Ishikawa (cell line): ENCODE results near the gene C6orf15.

ENCODE experiments used
- CEBPB ChIP-seq: IDR thresholded peaks from 2 replicates; pipeline ENCODE4 v1.6.1; 2012
- FOXM1 ChIP-seq: IDR thresholded peaks from 2 replicates; pipeline ENCODE4 v1.6.1; 2012; ENCODE audit warnings: low read depth, borderline replicate concordance
- RAD21 ChIP-seq: IDR thresholded peaks from 2 replicates; pipeline ENCODE4 v1.6.1; 2012; ENCODE audit warnings: low read depth
- TAF1 ChIP-seq: IDR thresholded peaks from 2 replicates; pipeline ENCODE4 v1.6.1; 2012; ENCODE audit warnings: low read depth, mild to moderate bottlenecking
- TCF12 ChIP-seq: IDR thresholded peaks from 2 replicates; pipeline ENCODE4 v1.6.1; 2012; ENCODE audit warnings: low read depth
- TEAD4 ChIP-seq: IDR thresholded peaks from 2 replicates; pipeline ENCODE4 v1.6.1; 2012
- YY1 ChIP-seq: IDR thresholded peaks from 2 replicates; pipeline ENCODE4 v1.6.1; 2012; ENCODE audit warnings: low read depth
- TF ChIP-seq, protein P1 (sequence below): IDR thresholded peaks from 2 replicates; pipeline ENCODE4 v1.6.1; 2012
- TF ChIP-seq, protein P2 (sequence below): IDR thresholded peaks from 2 replicates; pipeline ENCODE4 v1.6.1; 2012
- TF ChIP-seq, protein P3 (sequence below): IDR thresholded peaks from 2 replicates; pipeline ENCODE4 v1.6.1; 2012; ENCODE audit warnings: low read depth, mild to moderate bottlenecking

- TF ChIP-seq, protein P1, sequence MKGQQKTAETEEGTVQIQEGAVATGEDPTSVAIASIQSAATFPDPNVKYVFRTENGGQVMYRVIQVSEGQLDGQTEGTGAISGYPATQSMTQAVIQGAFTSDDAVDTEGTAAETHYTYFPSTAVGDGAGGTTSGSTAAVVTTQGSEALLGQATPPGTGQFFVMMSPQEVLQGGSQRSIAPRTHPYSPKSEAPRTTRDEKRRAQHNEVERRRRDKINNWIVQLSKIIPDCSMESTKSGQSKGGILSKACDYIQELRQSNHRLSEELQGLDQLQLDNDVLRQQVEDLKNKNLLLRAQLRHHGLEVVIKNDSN: no peak
- TF ChIP-seq TAF1: no peak
- no peak for TF ChIP-seq TCF12
- no peak for TF ChIP-seq FOXM1
- TF ChIP-seq YY1: no peak
- TF ChIP-seq, protein P2, sequence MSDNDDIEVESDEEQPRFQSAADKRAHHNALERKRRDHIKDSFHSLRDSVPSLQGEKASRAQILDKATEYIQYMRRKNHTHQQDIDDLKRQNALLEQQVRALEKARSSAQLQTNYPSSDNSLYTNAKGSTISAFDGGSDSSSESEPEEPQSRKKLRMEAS: no peak
- no peak for TF ChIP-seq TEAD4
- no peak for TF ChIP-seq RAD21
- TF ChIP-seq CEBPB: no peak
- TF ChIP-seq, protein P3, sequence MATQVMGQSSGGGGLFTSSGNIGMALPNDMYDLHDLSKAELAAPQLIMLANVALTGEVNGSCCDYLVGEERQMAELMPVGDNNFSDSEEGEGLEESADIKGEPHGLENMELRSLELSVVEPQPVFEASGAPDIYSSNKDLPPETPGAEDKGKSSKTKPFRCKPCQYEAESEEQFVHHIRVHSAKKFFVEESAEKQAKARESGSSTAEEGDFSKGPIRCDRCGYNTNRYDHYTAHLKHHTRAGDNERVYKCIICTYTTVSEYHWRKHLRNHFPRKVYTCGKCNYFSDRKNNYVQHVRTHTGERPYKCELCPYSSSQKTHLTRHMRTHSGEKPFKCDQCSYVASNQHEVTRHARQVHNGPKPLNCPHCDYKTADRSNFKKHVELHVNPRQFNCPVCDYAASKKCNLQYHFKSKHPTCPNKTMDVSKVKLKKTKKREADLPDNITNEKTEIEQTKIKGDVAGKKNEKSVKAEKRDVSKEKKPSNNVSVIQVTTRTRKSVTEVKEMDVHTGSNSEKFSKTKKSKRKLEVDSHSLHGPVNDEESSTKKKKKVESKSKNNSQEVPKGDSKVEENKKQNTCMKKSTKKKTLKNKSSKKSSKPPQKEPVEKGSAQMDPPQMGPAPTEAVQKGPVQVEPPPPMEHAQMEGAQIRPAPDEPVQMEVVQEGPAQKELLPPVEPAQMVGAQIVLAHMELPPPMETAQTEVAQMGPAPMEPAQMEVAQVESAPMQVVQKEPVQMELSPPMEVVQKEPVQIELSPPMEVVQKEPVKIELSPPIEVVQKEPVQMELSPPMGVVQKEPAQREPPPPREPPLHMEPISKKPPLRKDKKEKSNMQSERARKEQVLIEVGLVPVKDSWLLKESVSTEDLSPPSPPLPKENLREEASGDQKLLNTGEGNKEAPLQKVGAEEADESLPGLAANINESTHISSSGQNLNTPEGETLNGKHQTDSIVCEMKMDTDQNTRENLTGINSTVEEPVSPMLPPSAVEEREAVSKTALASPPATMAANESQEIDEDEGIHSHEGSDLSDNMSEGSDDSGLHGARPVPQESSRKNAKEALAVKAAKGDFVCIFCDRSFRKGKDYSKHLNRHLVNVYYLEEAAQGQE: no peak
Observed at GRCh38 chr6:31092238-31092637, 20.1 kb downstream of the C6orf15 start.
